ENCODE results near the gene PDE8A. TPM values are rescaled to one million over a fixed set of nuclear protein-coding genes. Genes with fewer than 3 reads are reported as not detected.

The PDE8A gene
- total RNA-seq, 2 experiments from 2014 or later: 23.2 to 24.4 TPM

- TF ChIP-seq CTCF (IDR thresholded peaks at IDR 0.05): no peak
- peak; percentile 36 for DNase-seq
- ChIA-PET POLR2A (no interaction called here), CTCF (no interaction called here)
- Mint-ChIP-seq H3K9me3 (no peaks in the 10 kb centered on the region), H3K27ac (peak overlapping the region; percentile 75), H3K4me3 (no peak overlapping the region), H3K36me3 (ENCODE audit: low read depth) (peaks cover 50% of the 10 kb centered on the region), H3K4me1 (ENCODE audit: low read depth) (peaks cover 18% of the 10 kb centered on the region), H3K27me3 (no peaks in the 10 kb centered on the region)
- ATAC-seq: peak; percentile 47
- intact Hi-C loops (cut with micrococcal nuclease): no loop called here
Measured at GRCh38 chr15:85116925-85117646, 135.4 kb downstream of the PDE8A start.

GRCh38 chr15:85118173-85118572, 136.5 kb downstream of the PDE8A start:
- intact Hi-C loops (cut with micrococcal nuclease): no loop called here
- Mint-ChIP-seq H3K27me3 (no peaks in the 10 kb centered on the region), H3K27ac (no peak overlapping the region), H3K4me3 (no peak overlapping the region), H3K4me1 (ENCODE audit: low read depth) (peaks cover 18% of the 10 kb centered on the region), H3K36me3 (ENCODE audit: low read depth) (peaks cover 54% of the 10 kb centered on the region), H3K9me3 (no peaks in the 10 kb centered on the region)
- DNase-seq (no peak), ATAC-seq (no peak)
- ChIA-PET CTCF (no interaction called here), POLR2A (no interaction called here)
- TF ChIP-seq CTCF (IDR thresholded peaks at IDR 0.05): no peak

DNA sequence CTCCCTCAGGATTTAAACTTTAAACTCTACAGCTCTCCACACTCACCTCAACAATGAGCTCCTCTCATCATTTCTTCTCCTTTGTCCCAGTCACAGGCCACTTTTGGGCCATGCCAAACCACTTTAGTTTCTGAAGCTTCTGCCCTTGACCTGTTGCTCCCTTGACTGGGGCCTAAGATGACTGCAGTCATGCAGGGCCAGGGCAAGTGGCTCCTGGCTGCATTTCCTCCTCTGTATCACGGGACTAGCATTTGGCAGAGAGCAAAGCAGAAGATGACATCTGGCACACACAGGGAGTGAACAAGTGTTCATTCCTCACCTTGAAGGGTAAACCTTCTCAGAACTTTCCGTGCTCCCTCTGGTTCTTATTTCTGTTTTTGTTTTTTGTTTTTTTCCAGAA, 136.9 kb downstream of the PDE8A start:
- no peak for DNase-seq
- no peak for TF ChIP-seq CTCF (IDR thresholded peaks at IDR 0.05)
- peaks cover 58% of the 10 kb centered on the region for H3K36me3 Mint-ChIP-seq (ENCODE audit: low read depth)
- no peak overlapping the region for H3K27ac Mint-ChIP-seq
- ChIA-PET POLR2A (no interaction called here), CTCF (no interaction called here)
- H3K27me3 Mint-ChIP-seq: no peaks in the 10 kb centered on the region
- no peak for ATAC-seq
- intact Hi-C loops (cut with micrococcal nuclease): no loop called here
- H3K9me3 Mint-ChIP-seq: no peaks in the 10 kb centered on the region
- H3K4me3 Mint-ChIP-seq: no peak overlapping the region
- H3K4me1 Mint-ChIP-seq (ENCODE audit: low read depth): peaks cover 18% of the 10 kb centered on the region

DNA sequence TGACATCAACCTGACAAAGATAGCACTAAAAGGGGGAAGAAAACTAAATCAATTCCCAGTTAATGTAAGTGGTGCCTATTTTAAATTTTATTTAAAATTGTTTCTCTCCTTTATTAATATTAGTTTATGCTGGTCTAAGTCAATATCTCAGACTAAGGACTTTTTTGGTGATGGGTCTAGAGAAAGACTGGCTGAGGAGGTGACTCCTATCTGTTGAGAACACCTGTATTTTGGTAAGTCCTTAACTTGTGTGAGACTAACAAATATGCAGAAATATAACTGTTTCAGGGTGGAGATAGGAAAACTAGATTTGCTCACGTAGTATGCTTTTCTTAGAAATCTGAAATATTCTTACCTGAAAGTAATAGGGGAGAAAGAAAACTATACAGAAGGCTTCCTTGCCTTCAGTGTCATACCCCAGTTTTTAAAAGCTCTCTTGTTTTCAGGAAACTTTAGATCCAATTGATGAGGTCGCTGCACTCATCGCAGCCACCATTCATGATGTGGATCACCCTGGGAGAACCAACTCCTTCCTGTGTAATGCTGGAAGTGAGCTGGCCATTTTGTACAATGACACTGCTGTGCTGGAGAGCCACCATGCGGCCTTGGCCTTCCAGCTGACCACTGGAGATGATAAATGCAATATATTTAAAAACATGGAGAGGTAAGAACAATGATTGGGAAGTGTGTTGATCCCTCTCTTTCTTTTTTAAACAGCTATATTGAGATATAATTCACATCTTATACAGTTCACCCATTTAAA, 138.9 kb downstream of the PDE8A start:
- Mint-ChIP-seq H3K27me3 (no peaks in the 10 kb centered on the region), H3K4me3 (no peak overlapping the region), H3K27ac (no peak overlapping the region), H3K36me3 (ENCODE audit: low read depth) (peaks cover 54% of the 10 kb centered on the region), H3K9me3 (no peaks in the 10 kb centered on the region), H3K4me1 (ENCODE audit: low read depth) (peaks cover 18% of the 10 kb centered on the region)
- intact Hi-C loops (cut with micrococcal nuclease): no loop called here
- DNase-seq (no peak), ATAC-seq (no peak)
- TF ChIP-seq CTCF (IDR thresholded peaks at IDR 0.05): no peak
- ChIA-PET POLR2A (no interaction called here), CTCF (interaction anchor here (0.8 to 1.1 kb wide), 2 partner anchors 25 to 77 kb away, joined by 3 read pairs; no protein-coding TSS in a partner anchor)

- CTCF ChIA-PET: no interaction called here
- Mint-ChIP-seq H3K4me3 (no peak overlapping the region), H3K27me3 (no peaks in the 10 kb centered on the region), H3K36me3 (ENCODE audit: low read depth) (peaks cover 49% of the 10 kb centered on the region), H3K27ac (no peak overlapping the region), H3K9me3 (no peaks in the 10 kb centered on the region), H3K4me1 (ENCODE audit: low read depth) (no peaks in the 10 kb centered on the region)
- TF ChIP-seq CTCF (IDR thresholded peaks at IDR 0.05): no peak
- intact Hi-C loops (cut with micrococcal nuclease): no loop called here
- POLR2A ChIA-PET: no interaction called here
- ATAC-seq (no peak), DNase-seq (no peak)
Measured at GRCh38 chr15:85124173-85124572, 142.5 kb downstream of the PDE8A start.
